ENCODE results near the gene RAX. TPM values are rescaled to one million over a fixed set of nuclear protein-coding genes. Genes with fewer than 3 reads are reported as not detected.

The RAX gene
- polyA plus RNA-seq, 1 donor: not detected

- no peak for DNase-seq
Observed at GRCh38 chr18:59246796-59247195, 26.5 kb downstream of the RAX start.

GRCh38 chr18:59242906-59243305 is 30.3 kb downstream of the RAX start:
- no peak for DNase-seq

GRCh38 chr18:59239642-59240041 is 33.6 kb downstream of the RAX start:
- no peak for DNase-seq

GRCh38 chr18:59238385-59238784 is 34.9 kb downstream of the RAX start:
- no peak for DNase-seq

GRCh38 chr18:59233017-59233410 is 40.2 kb downstream of the RAX start:
- DNase-seq: no peak

- no peak for DNase-seq
Observed at GRCh38 chr18:59232309-59233016, 40.8 kb downstream of the RAX start.

- no peak for DNase-seq
Observed at GRCh38 chr18:59231877-59232276, 41.4 kb downstream of the RAX start.

- DNase-seq: no peak
Observed at GRCh38 chr18:59231114-59231513, 42.1 kb downstream of the RAX start.

- no peak for DNase-seq
Observed at GRCh38 chr18:59229701-59230443, 43.4 kb downstream of the RAX start.

GRCh38 chr18:59229191-59229590 is 44.1 kb downstream of the RAX start:
- no peak for DNase-seq

- DNase-seq: no peak
Observed at GRCh38 chr18:59228351-59228750, 44.9 kb downstream of the RAX start.

GRCh38 chr18:59222341-59222740 is 50.9 kb downstream of the RAX start:
- DNase-seq: no peak

GRCh38 chr18:59220784-59221765 is 52.2 kb downstream of the RAX start:
- no peak for DNase-seq

- DNase-seq: peak; percentile 26
Observed at GRCh38 chr18:59220164-59220783, 53.0 kb downstream of the RAX start.

- DNase-seq: no peak
Observed at GRCh38 chr18:59219672-59220163, 53.5 kb downstream of the RAX start, which contains the start of gene GRP. GRP (plus strand) TSS chr18:59220158; CDS start chr18:59220266, 108 bp downstream.

- no peak for DNase-seq
Observed at GRCh38 chr18:59218018-59218417, 55.2 kb downstream of the RAX start.

Other genes with a start within 250 kb of the RAX start
- 71.2 TPM for gene SEC11C, start 133.6 kb downstream of the RAX start, polyA plus RNA-seq (ENCODE audit: insufficient read length)
- gene GRP, start 53.3 kb downstream of the RAX start, polyA plus RNA-seq (ENCODE audit: insufficient read length): 0.50 TPM
- 0.13 TPM for gene CPLX4, start 45.2 kb upstream of the RAX start, polyA plus RNA-seq (ENCODE audit: insufficient read length)
- gene LMAN1, start 85.8 kb upstream of the RAX start, polyA plus RNA-seq (ENCODE audit: insufficient read length): 126 TPM